Effector memory CD8-positive, alpha-beta T cell (primary cell): ENCODE data around the gene UGT1A1.

Experiments used
- ATAC-seq: fragments of 150-1000 bp; cut with Tn5 transposase; replicated peaks from 2 replicates; pipeline ENCODE4 v1.10.0; 2021; ENCODE audit warnings: mild to moderate bottlenecking, moderate library complexity
- DNase-seq, 3 experiments: peaks; one replicate each; pipeline ENCODE4 v3.0.0; 2021
- H3K27ac Mint-ChIP-seq, 2 donors: one replicate each; pipeline ENCODE4 v1.8.0; 2022; ENCODE audit warnings: mild to moderate bottlenecking in 2 of 2, mixed read lengths in 2 of 2, moderate library complexity in 2 of 2
- H3K27me3 Mint-ChIP-seq, 2 donors: one replicate each; pipeline ENCODE4 v1.8.0; 2022; ENCODE audit warnings: mixed read lengths in 2 of 2
- H3K36me3 Mint-ChIP-seq: one replicate; pipeline ENCODE4 v1.8.0; 2022; ENCODE audit warnings: mild to moderate bottlenecking, moderate library complexity, mixed read lengths; ENCODE audit not compliant: insufficient read depth
- H3K4me1 Mint-ChIP-seq, 2 donors: one replicate each; pipeline ENCODE4 v1.8.0; 2022; ENCODE audit warnings: low read depth in 2 of 2, mixed read lengths in 2 of 2
- H3K4me3 Mint-ChIP-seq, 2 donors: one replicate each; pipeline ENCODE4 v1.8.0; 2022; ENCODE audit warnings: mild to moderate bottlenecking in 2 of 2, mixed read lengths in 2 of 2, moderate library complexity in 2 of 2
- H3K9me3 Mint-ChIP-seq, 2 donors: one replicate each; pipeline ENCODE4 v1.8.0; 2022; ENCODE audit warnings: mixed read lengths in 2 of 2

UGT1A1 gene

DNA sequence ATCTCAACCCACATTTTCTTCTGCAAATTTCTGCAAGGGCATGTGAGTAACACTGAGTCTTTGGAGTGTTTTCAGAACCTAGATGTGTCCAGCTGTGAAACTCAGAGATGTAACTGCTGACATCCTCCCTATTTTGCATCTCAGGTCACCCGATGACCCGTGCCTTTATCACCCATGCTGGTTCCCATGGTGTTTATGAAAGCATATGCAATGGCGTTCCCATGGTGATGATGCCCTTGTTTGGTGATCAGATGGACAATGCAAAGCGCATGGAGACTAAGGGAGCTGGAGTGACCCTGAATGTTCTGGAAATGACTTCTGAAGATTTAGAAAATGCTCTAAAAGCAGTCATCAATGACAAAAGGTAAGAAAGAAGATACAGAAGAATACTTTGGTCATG, 8.0 kb downstream of the UGT1A1 start:
- Mint-ChIP-seq H3K27me3 (peaks cover 52 to 58% of the 10 kb centered on the region in 2 donors), H3K27ac (no peak overlapping the region), H3K4me1 (no peaks in the 10 kb centered on the region), H3K4me3 (no peak overlapping the region), H3K36me3 (no peaks in the 10 kb centered on the region), H3K9me3 (peaks cover 0 to 2% of the 10 kb centered on the region in 2 donors)
- DNase-seq (no peak), ATAC-seq (no peak)

DNA sequence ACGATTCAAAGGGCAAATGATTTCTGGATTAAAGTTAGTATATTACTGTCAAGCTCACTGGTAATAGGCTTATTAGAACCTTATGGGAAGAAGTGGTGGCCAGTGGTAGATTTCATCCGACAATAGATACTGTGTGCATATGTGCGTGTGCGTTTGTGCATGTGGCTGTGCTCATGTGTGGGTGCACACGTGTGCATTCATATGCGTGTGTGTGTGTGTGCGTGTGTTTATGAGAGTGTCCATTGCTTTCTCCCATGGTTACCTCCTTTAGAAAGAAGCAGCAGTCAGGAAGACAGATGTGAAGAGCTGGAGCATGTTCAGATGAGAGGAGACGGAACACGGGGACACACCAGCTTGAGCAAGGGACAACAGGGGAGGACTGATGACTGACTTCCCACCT, 9.2 kb downstream of the UGT1A1 start:
- H3K27ac Mint-ChIP-seq, result no peak overlapping the region
- no peak for ATAC-seq
- DNase-seq, result no peak
- no peaks in the 10 kb centered on the region for H3K36me3 Mint-ChIP-seq
- H3K4me1 Mint-ChIP-seq, result no peaks in the 10 kb centered on the region
- H3K9me3 Mint-ChIP-seq, result peaks cover 0 to 2% of the 10 kb centered on the region in 2 donors
- H3K4me3 Mint-ChIP-seq, result no peak overlapping the region
- peaks cover 44 to 46% of the 10 kb centered on the region in 2 donors for H3K27me3 Mint-ChIP-seq

DNA sequence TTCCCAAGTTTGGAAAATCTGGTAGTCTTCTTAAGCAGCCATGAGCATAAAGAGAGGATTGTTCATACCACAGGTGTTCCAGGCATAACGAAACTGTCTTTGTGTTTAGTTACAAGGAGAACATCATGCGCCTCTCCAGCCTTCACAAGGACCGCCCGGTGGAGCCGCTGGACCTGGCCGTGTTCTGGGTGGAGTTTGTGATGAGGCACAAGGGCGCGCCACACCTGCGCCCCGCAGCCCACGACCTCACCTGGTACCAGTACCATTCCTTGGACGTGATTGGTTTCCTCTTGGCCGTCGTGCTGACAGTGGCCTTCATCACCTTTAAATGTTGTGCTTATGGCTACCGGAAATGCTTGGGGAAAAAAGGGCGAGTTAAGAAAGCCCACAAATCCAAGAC, 12.1 kb downstream of the UGT1A1 start:
- no peak overlapping the region for H3K4me3 Mint-ChIP-seq
- ATAC-seq, result no peak
- no peaks in the 10 kb centered on the region for H3K36me3 Mint-ChIP-seq
- DNase-seq, result no peak
- H3K4me1 Mint-ChIP-seq, result no peaks in the 10 kb centered on the region
- H3K27me3 Mint-ChIP-seq, result peaks cover 32 to 51% of the 10 kb centered on the region in 2 donors
- H3K9me3 Mint-ChIP-seq, result peaks cover 0 to 12% of the 10 kb centered on the region in 2 donors
- no peak overlapping the region for H3K27ac Mint-ChIP-seq

DNA sequence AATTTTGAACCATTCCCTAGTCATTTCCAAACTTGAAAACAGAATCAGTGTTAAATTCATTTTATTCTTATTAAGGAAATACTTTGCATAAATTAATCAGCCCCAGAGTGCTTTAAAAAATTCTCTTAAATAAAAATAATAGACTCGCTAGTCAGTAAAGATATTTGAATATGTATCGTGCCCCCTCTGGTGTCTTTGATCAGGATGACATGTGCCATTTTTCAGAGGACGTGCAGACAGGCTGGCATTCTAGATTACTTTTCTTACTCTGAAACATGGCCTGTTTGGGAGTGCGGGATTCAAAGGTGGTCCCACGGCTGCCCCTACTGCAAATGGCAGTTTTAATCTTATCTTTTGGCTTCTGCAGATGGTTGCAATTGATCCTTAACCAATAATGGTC, 12.5 kb downstream of the UGT1A1 start:
- H3K27ac Mint-ChIP-seq, result no peak overlapping the region
- peaks cover 0 to 12% of the 10 kb centered on the region in 2 donors for H3K9me3 Mint-ChIP-seq
- DNase-seq (no peak), ATAC-seq (no peak)
- H3K4me3 Mint-ChIP-seq, result no peak overlapping the region
- peaks cover 32 to 52% of the 10 kb centered on the region in 2 donors for H3K27me3 Mint-ChIP-seq
- H3K4me1 Mint-ChIP-seq, result no peaks in the 10 kb centered on the region
- H3K36me3 Mint-ChIP-seq, result no peaks in the 10 kb centered on the region

DNA sequence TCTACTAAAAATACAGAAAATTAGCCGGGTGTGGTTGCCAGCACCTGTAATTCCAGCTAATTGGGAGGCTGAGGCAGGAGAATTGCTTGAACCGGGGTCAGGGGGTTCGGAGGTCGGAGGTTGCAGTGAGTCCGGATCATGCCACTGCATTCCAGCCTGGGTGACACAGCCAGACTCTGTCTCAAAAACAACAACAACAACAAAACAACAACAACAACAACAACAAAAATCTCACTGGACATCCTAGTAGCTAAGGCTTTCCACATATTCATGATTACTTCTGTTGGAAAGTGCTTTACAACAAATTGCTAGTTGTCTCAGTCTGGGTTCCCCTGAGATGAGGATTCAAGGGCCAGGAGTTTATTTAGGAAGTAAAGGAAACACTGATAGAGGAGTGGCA, 13.8 kb downstream of the UGT1A1 start:
- no peak overlapping the region for H3K4me3 Mint-ChIP-seq
- peaks cover 38 to 58% of the 10 kb centered on the region in 2 donors for H3K27me3 Mint-ChIP-seq
- H3K36me3 Mint-ChIP-seq, result no peaks in the 10 kb centered on the region
- no peak overlapping the region for H3K27ac Mint-ChIP-seq
- H3K4me1 Mint-ChIP-seq, result no peaks in the 10 kb centered on the region
- H3K9me3 Mint-ChIP-seq, result peaks cover 0 to 12% of the 10 kb centered on the region in 2 donors
- ATAC-seq (no peak), DNase-seq (no peak)

DNA sequence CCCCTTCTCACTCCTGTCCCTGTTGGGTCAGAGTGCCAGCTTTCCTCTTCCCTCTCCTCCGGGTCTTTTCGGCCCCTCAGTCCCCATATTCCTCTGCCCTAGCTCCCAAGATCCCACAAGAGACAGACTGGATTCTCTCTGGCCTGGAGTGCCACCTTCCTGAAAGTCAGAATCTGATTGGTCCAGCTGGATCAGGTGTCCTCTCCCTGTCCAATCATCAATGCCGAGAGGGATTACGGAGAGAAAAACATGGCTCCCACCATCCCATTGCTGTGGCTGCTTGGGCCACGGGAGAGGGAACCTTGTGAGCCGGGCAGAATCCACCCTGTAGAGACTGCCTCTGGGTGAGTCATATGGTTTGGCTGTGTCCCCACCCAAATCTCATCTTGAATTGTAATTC, 15.3 kb downstream of the UGT1A1 start:
- no peak overlapping the region for H3K27ac Mint-ChIP-seq

DNA sequence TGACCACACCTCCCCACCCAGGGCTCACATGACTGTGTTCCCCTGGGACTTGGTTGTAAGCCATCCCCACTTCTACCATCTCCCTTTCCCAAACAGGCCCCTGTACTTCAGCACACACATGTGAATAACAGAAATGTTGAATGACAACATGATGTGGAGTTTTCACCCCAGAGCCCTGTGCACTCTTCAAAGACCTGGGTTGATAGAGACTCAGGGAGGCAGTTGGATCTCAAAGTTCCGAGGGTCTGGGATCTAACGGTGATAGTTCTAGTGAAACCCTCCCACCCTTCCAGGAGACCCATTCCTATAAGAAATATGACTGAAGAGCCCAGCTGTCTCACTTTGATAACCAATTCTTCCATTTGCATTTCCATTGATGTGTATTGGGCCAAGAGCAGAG, 18.0 kb downstream of the UGT1A1 start, which contains the start of gene MROH2A:
MROH2A (plus strand) TSS at position 301 of the 400 bp plus-strand sequence. CDS start 1,029 bp downstream, outside the sequence.
- DNase-seq, result no peak
- no peaks in the 10 kb centered on the region for H3K4me1 Mint-ChIP-seq
- H3K27me3 Mint-ChIP-seq, result peaks cover 52 to 91% of the 10 kb centered on the region in 2 donors
- ATAC-seq, result no peak
- H3K27ac Mint-ChIP-seq, result no peak within 1 kb of the TSS
- peaks cover 0 to 12% of the 10 kb centered on the region in 2 donors for H3K9me3 Mint-ChIP-seq
- no peaks in the 10 kb centered on the region for H3K36me3 Mint-ChIP-seq
- H3K4me3 Mint-ChIP-seq, result no peak within 1 kb of the TSS

More for the DNA sequence above, 15.3 kb downstream of the UGT1A1 start:
- Mint-ChIP-seq H3K36me3 (no peaks in the 10 kb centered on the region), H3K9me3 (peaks cover 0 to 12% of the 10 kb centered on the region in 2 donors), H3K4me1 (no peaks in the 10 kb centered on the region), H3K4me3 (no peak overlapping the region), H3K27me3 (peaks cover 46 to 65% of the 10 kb centered on the region in 2 donors)
- ATAC-seq (no peak), DNase-seq (no peak)

DNA sequence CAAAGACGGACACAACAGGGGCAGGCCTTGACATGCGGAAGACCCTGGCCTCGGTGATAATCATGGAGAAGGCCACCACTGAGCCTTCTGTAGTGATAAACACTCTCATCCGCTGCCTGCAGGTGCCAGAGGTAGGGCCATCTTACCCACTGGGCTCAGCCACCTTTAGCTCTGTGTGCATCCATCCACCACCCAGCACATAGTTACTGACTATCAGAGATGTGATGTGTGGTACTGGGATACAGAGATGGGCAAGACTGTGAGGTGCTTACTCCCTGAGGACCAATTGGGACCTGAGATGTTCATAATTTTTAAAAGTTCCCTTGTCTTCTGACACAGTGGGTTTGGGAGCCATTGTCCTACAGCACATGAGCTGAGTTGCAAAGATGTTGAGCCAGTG, 19.7 kb downstream of the UGT1A1 start:
- Mint-ChIP-seq H3K4me3 (no peak overlapping the region), H3K27ac (no peak overlapping the region), H3K4me1 (no peaks in the 10 kb centered on the region), H3K36me3 (no peaks in the 10 kb centered on the region), H3K27me3 (peaks cover 61 to 96% of the 10 kb centered on the region in 2 donors), H3K9me3 (peaks cover 0 to 12% of the 10 kb centered on the region in 2 donors)
- DNase-seq (no peak), ATAC-seq (no peak)

DNA sequence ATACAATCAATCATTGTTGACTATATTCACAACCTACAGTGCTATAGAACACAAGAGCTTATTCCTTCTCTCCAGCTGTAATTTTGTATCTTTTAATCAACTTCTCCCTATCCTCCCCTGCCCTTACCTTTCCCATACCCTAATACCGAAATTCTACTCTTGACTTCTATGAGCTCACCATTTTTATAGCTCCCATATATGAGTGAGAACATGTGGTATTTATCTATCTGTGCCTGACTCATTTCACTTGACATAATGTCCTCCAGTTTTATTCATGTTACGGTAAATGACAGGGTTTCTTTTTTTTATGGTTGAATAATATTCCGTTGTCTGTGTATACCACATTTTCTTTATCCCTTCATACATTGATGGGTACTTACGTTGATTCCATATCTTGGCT, 20.7 kb downstream of the UGT1A1 start:
- no peak overlapping the region for H3K27ac Mint-ChIP-seq
- peaks cover 63 to 96% of the 10 kb centered on the region in 2 donors for H3K27me3 Mint-ChIP-seq
- H3K36me3 Mint-ChIP-seq, result no peaks in the 10 kb centered on the region
- DNase-seq (no peak), ATAC-seq (no peak)
- H3K9me3 Mint-ChIP-seq, result peaks cover 0 to 6% of the 10 kb centered on the region in 2 donors
- H3K4me1 Mint-ChIP-seq, result no peaks in the 10 kb centered on the region
- no peak overlapping the region for H3K4me3 Mint-ChIP-seq

DNA sequence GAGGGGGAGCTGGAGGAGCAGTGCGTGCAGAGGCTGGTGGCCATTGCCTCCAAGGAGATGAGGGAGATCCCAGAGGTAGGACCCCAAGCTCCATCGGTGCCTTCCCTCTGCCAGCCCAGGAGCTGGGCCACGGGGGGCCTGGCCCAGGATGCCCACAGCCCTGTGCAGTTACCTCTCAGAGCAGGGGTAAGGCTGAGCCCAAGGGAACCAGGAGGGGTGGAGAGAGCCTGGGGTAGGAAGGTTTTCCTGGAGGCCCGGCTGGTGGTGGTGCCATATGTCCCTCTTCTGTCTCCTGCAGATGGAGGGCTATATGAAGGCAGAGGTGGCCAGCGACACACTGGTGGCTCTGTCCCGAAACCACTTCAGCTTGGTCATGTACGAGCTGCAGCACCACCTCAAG, 29.5 kb downstream of the UGT1A1 start:
- Mint-ChIP-seq H3K36me3 (no peaks in the 10 kb centered on the region), H3K4me1 (no peaks in the 10 kb centered on the region), H3K9me3 (no peaks in the 10 kb centered on the region), H3K4me3 (no peak overlapping the region), H3K27ac (no peak overlapping the region), H3K27me3 (peaks cover 30 to 72% of the 10 kb centered on the region in 2 donors)
- DNase-seq, result no peak
- no peak for ATAC-seq

DNA sequence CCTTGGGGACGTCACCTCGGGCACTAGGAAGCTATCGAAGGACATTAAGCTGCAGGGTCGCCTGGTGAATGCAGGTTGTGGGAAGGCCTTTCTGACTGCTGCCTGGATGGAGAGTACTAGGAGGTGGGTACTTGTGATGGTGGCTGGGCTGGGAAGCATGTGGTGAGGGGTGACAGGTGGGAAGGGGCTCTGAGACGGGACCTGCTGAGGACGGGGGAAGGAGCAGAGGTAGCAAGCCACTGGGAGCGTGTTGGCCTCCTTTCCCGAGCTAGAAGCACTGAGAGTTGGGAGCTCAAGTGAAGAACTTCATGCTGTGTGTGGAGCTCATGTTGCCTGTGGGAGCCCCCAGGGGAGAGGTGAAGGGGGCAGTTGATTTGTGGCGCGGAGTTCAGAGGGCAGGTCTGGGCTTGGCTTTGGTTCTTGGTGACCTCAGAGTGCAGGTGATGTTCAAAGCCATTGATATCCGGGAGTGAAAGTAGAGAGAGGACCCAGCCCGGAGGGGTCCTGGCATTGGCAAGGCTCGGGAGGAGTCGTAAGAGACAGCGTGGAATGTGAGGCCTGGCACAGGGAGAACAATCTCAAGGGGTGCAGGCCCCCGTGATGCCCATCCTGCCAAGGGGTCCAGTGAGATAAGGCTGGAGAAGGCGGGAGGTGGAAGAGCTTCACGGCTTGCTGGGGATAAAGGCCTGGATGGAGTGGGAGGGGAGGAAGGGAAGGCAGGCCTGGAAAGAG, 31.2 kb downstream of the UGT1A1 start:
- Mint-ChIP-seq H3K27ac (no peak overlapping the region), H3K27me3 (peaks cover 17 to 58% of the 10 kb centered on the region in 2 donors), H3K4me3 (no peak overlapping the region), H3K9me3 (no peaks in the 10 kb centered on the region), H3K36me3 (no peaks in the 10 kb centered on the region), H3K4me1 (no peaks in the 10 kb centered on the region)
- DNase-seq, result no peak
- ATAC-seq, result no peak

DNA sequence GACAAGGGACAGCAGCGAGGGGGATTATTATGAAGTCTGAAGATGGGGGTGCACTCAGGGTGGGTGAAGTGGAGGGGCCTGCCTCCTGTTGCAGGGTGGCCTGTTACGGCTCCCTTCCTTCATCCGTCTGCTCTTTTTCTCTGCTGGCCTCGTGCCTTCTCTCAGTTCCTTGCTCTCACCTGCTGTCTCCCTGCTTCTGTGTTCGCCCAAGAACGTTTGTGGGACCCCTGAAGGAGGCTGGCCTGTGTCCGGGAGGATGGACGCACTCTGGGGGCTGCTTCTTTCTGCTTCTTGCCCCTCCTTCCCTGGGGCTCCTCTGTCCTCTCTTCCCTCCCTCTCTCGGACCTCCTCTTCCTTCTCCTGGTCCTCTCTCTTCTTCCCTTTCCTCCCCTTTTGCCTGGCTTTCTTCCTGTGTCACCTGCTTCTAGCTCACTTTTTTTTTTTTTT, 31.8 kb downstream of the UGT1A1 start:
- H3K27ac Mint-ChIP-seq, result peak overlapping the region in 1 of 2 donors; percentile 23
- H3K9me3 Mint-ChIP-seq, result no peaks in the 10 kb centered on the region
- ATAC-seq (no peak), DNase-seq (no peak)
- no peaks in the 10 kb centered on the region for H3K4me1 Mint-ChIP-seq
- no peaks in the 10 kb centered on the region for H3K36me3 Mint-ChIP-seq
- peaks cover 15 to 54% of the 10 kb centered on the region in 2 donors for H3K27me3 Mint-ChIP-seq
- no peak overlapping the region for H3K4me3 Mint-ChIP-seq

DNA sequence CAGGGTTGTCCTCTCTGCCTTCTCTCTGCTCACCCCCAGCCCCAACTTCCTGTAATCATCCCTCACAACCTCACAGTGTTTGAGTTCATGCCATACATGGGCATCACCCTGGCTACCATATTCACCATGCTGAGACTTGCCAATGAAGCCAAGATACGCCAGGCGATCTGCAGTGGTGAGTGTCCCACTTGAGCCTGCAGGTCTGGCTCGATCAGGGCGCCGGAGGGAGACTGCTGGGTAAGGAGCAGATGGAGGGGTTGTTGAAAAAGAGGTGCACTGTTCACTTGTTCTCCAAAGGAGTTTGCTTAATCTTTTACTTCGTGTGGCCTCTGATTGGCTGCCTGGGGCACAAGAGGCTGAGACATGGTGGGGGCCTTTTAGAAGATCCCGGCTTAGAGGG, 32.6 kb downstream of the UGT1A1 start:
- no peak overlapping the region for H3K4me3 Mint-ChIP-seq
- H3K9me3 Mint-ChIP-seq, result no peaks in the 10 kb centered on the region
- ATAC-seq, result no peak
- no peak overlapping the region for H3K27ac Mint-ChIP-seq
- no peaks in the 10 kb centered on the region for H3K36me3 Mint-ChIP-seq
- DNase-seq, result no peak
- no peaks in the 10 kb centered on the region for H3K4me1 Mint-ChIP-seq
- H3K27me3 Mint-ChIP-seq, result peaks cover 15 to 54% of the 10 kb centered on the region in 2 donors

DNA sequence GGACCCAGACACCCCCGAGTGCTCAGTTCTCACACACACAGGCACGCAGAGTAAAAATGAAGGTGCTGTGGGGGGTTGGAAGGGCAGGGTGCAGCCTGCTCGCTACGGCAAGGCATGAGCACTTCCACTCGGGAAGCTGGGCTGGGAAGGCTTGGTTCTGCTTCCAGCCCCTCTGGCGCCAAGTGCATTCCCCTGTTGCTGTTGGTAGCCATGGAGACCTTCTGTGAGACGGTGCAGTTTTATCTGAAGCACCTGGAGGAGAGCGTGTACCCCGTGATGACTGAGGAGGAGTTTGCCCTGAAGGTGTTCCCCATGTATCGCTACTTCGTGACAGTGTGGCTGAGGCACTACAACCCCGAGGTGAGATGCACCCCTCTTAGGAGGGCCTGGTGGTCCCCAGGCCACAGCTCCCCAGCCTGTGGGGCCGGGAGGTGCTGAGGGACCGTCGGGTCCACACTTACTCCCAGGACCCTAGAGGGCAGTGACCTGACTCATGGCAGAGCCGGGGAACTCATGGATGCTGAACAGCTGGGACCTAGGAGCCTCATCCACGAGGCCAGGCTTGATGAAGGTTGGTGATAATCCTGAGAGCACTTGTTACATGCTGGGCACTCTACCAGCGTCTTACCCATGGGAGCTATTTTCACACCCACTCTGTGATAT, 33.5 kb downstream of the UGT1A1 start:
- no peak for DNase-seq

More for the DNA sequence above, 33.5 kb downstream of the UGT1A1 start:
- H3K4me3 Mint-ChIP-seq, result no peak overlapping the region
- peaks cover 20 to 61% of the 10 kb centered on the region in 2 donors for H3K27me3 Mint-ChIP-seq
- no peaks in the 10 kb centered on the region for H3K9me3 Mint-ChIP-seq
- H3K36me3 Mint-ChIP-seq, result no peaks in the 10 kb centered on the region
- no peaks in the 10 kb centered on the region for H3K4me1 Mint-ChIP-seq
- ATAC-seq, result no peak
- no peak overlapping the region for H3K27ac Mint-ChIP-seq
